Sciatic nerve (tissue), 2 donors: ENCODE data around the gene ADTRP. TPM values are rescaled to one million over a fixed set of nuclear protein-coding genes. Genes with fewer than 3 reads are reported as not detected.

ENCODE experiments used
- ATAC-seq: fragments of 200-7000 bp; cut with Tn5 transposase; one replicate; pipeline ENCODE4 v1.9.1; 2020; ENCODE audit warnings: mild to moderate bottlenecking, moderate library complexity
- DNase-seq: peaks from one replicate; pipeline ENCODE4 v3.0.0-alpha.2; 2020; ENCODE audit warnings: low spot score
- intact Hi-C: fragments of 100-400 bp; cut with DNase I; formaldehyde crosslinking; loops from one replicate; pipeline ENCODE4 v1.14.2; 2022
- total RNA-seq: library from RNA; stranded (reverse); fragmentation: NEBNext Ultra II Directional; extraction: Animal tissue kit (Norgen Biotek cat#: 25700); gene quantifications from one replicate; pipeline ENCODE4 v1.2.1, GENCODE V29; 2021
- donor health status: DM: no; HTN: no; CAD: no.
- donor health status: DM: no; HTN: no; CAD: no.

Gene ADTRP
- total RNA-seq, 1 donor from 2014 or later, result 0.76 TPM

GRCh38 chr6:11738234-11738633 is 40.4 kb downstream of the ADTRP start:
- intact Hi-C loops, result no loop called here
- ATAC-seq (no peak), DNase-seq (no peak)

- intact Hi-C loops, result no loop called here
- DNase-seq (no peak), ATAC-seq (no peak)
Measured at GRCh38 chr6:11736601-11737000, 42.0 kb downstream of the ADTRP start.

- ATAC-seq, result no peak
- no peak for DNase-seq
- intact Hi-C loops, result no loop called here
Measured at GRCh38 chr6:11734861-11735613, 43.6 kb downstream of the ADTRP start.

GRCh38 chr6:11732036-11732631 is 46.5 kb downstream of the ADTRP start:
- peak; percentile 77 for DNase-seq
- ATAC-seq, result peak; percentile 91
- intact Hi-C loops, result no loop called here

- intact Hi-C loops, result no loop called here
- DNase-seq, result no peak
- no peak for ATAC-seq
Measured at GRCh38 chr6:11731423-11731822, 47.2 kb downstream of the ADTRP start.

- intact Hi-C loops, result no loop called here
Measured at GRCh38 chr6:11730641-11731040, 48.0 kb downstream of the ADTRP start.

GRCh38 chr6:11729076-11729475 is 49.5 kb downstream of the ADTRP start:
- intact Hi-C loops, result no loop called here

More at GRCh38 chr6:11730641-11731040, 48.0 kb downstream of the ADTRP start:
- DNase-seq, result no peak
- ATAC-seq, result no peak

GRCh38 chr6:11727998-11728961 is 50.3 kb downstream of the ADTRP start:
- ATAC-seq, result no peak
- intact Hi-C loops, result no loop called here

More at GRCh38 chr6:11729076-11729475, 49.5 kb downstream of the ADTRP start:
- DNase-seq, result no peak
- no peak for ATAC-seq

GRCh38 chr6:11727346-11727997 is 51.1 kb downstream of the ADTRP start:
- intact Hi-C loops, result no loop called here
- ATAC-seq, result no peak

More at GRCh38 chr6:11727998-11728961, 50.3 kb downstream of the ADTRP start:
- DNase-seq, result no peak

GRCh38 chr6:11724286-11724685 is 54.3 kb downstream of the ADTRP start:
- no peak for DNase-seq
- intact Hi-C loops, result no loop called here
- ATAC-seq, result no peak

More at GRCh38 chr6:11727346-11727997, 51.1 kb downstream of the ADTRP start:
- no peak for DNase-seq

GRCh38 chr6:11722805-11723631 is 55.6 kb downstream of the ADTRP start:
- intact Hi-C loops, result no loop called here
- ATAC-seq (no peak), DNase-seq (no peak)

GRCh38 chr6:11722220-11722619 is 56.4 kb downstream of the ADTRP start:
- ATAC-seq (no peak), DNase-seq (no peak)
- intact Hi-C loops, result no loop called here

GRCh38 chr6:11718463-11718862 is 60.1 kb downstream of the ADTRP start:
- intact Hi-C loops, result no loop called here
- ATAC-seq (no peak), DNase-seq (no peak)

- intact Hi-C loops, result no loop called here
- DNase-seq (no peak), ATAC-seq (no peak)
Measured at GRCh38 chr6:11718031-11718430, 60.6 kb downstream of the ADTRP start.

GRCh38 chr6:11714798-11715285 is 63.8 kb downstream of the ADTRP start:
- ATAC-seq, result no peak
- DNase-seq, result no peak
- intact Hi-C loops, result no loop called here

- intact Hi-C loops, result no loop called here
Measured at GRCh38 chr6:11714116-11714797, 64.3 kb downstream of the ADTRP start.

GRCh38 chr6:11712760-11713159 is 65.8 kb downstream of the ADTRP start:
- DNase-seq (no peak), ATAC-seq (peak; percentile 72)
- intact Hi-C loops, result no loop called here

More at GRCh38 chr6:11714116-11714797, 64.3 kb downstream of the ADTRP start:
- ATAC-seq (no peak), DNase-seq (no peak)
